Measurements from ENCODE around the gene SAMD4A. TPM values are rescaled to one million over a fixed set of nuclear protein-coding genes. Genes with fewer than 3 reads are reported as not detected.

The SAMD4A gene
- polyA plus RNA-seq, 3 donors: 3.2 to 8.6 (median 4.2) TPM

DNA sequence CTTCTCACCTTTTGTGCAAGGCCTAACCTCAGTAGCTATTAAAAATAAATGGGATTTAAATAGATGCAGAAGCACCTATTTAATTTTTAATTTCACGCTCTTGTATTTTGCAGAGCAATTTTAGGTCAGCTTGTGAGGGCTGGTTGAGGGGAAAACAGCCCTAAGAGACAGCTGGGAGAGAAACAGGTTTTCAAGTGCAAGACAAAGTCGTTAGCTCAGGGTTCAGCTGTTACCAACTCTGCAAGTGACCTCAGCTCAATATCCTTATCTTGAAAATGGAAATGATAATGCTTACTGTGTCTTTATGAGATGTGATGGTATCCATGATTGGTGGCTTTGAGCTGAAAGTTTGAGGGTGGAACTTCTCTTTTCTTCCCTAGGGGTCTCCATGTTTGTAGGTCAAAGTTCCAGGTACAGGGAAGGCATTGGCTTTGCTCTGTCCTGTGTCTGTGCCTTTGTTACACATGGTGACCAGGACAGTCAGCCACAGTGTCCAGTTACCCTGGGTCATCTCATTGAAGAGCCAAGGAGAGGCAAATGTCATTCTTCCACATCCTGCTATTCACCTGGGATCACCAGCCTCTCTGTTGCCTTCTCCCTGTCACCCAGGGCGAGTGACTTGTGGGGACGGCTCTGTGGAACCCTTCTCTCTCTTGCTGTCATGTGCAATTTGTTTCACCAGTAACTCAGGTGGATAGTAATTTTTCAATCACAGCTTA lies 100.3 kb downstream of the SAMD4A start:
- H3K27ac ChIP-seq (ENCODE audit: low read depth in 1 of 2, low read length in 2 of 2): no peak overlapping the region

DNA sequence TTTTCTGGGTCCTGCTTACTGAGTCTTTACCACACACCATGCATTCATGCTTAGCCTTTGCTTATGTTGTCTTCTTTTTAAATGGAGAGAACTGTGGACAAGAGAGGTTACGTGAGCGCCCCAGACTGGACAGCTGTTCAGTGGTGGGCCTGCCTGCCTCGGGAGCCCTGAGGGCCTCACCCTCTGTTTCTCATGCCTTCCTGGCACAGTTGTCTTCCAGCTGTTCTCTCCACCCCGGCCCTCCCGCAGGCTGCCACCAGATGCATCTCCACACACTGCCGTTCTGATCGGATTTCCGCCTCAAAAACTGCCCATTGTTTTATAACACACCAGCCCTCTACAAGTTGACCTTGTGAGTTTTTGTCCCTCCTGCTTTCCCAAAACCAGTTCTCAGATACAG lies 100.8 kb downstream of the SAMD4A start:
- H3K27ac ChIP-seq (ENCODE audit: low read depth in 1 of 2, low read length in 2 of 2): no peak overlapping the region
- Mint-ChIP-seq H3K27ac (no peak overlapping the region), H3K4me1 (peaks cover 6% of the 10 kb centered on the region), H3K9me3 (no peaks in the 10 kb centered on the region), H3K36me3 (no peaks in the 10 kb centered on the region), H3K4me3 (no peak overlapping the region), H3K27me3 (ENCODE audit: low read depth in 3 of 3) (peaks cover 2 to 4% (median 3%) of the 10 kb centered on the region in 3 donors)
- H2AFZ ChIP-seq (ENCODE audit: insufficient read depth, low read depth, low read length, poor library complexity, severe bottlenecking): no peak overlapping the region
- H3K36me3 ChIP-seq (replicated peaks in 1 of 2; ENCODE audit: control insufficient read depth in 1 of 2, insufficient read depth in 2 of 2, low read length in 2 of 2): no peaks in the 10 kb centered on the region
- H3K4me1 ChIP-seq (ENCODE audit: control insufficient read depth in 1 of 2, insufficient read depth in 2 of 2, low read length in 2 of 2): no peaks in the 10 kb centered on the region
- no peaks in the 10 kb centered on the region for H3K79me2 ChIP-seq (ENCODE audit: insufficient read depth, low read length)
- no peak for DNase-seq
- no peaks in the 10 kb centered on the region for H3K27me3 ChIP-seq (ENCODE audit: control insufficient read depth in 2 of 2, insufficient read depth in 2 of 2, low read length in 2 of 2)
- intact Hi-C loops (cut with micrococcal nuclease): no loop called here
- no peak overlapping the region for H3K9ac ChIP-seq (ENCODE audit: insufficient read depth, low read length, poor library complexity, severe bottlenecking)
- no peak overlapping the region for H3K4me2 ChIP-seq (replicated peaks; ENCODE audit: extremely low read depth, low read length, poor library complexity, severe bottlenecking)
- no peaks in the 10 kb centered on the region for H4K20me1 ChIP-seq (ENCODE audit: insufficient read depth, low read length)
- H3K4me3 ChIP-seq (replicated peaks in 1 of 3; ENCODE audit: low read depth in 2 of 3, low read length in 3 of 3): no peak overlapping the region
- TF ChIP-seq, protein P1, sequence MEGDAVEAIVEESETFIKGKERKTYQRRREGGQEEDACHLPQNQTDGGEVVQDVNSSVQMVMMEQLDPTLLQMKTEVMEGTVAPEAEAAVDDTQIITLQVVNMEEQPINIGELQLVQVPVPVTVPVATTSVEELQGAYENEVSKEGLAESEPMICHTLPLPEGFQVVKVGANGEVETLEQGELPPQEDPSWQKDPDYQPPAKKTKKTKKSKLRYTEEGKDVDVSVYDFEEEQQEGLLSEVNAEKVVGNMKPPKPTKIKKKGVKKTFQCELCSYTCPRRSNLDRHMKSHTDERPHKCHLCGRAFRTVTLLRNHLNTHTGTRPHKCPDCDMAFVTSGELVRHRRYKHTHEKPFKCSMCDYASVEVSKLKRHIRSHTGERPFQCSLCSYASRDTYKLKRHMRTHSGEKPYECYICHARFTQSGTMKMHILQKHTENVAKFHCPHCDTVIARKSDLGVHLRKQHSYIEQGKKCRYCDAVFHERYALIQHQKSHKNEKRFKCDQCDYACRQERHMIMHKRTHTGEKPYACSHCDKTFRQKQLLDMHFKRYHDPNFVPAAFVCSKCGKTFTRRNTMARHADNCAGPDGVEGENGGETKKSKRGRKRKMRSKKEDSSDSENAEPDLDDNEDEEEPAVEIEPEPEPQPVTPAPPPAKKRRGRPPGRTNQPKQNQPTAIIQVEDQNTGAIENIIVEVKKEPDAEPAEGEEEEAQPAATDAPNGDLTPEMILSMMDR (IDR thresholded peaks at IDR 0.05): no peak
- no peaks in the 10 kb centered on the region for H3K9me3 ChIP-seq (replicated peaks in 1 of 2; ENCODE audit: control insufficient read depth in 1 of 2, insufficient read depth in 1 of 2, low read length in 2 of 2)
- WGBS (ENCODE audit: insufficient coverage): 98% methylated on average over 6 of the region's 8 CpGs

More for the DNA sequence above, 100.3 kb downstream of the SAMD4A start:
- Histone ChIP-seq H3K79me2 (ENCODE audit: insufficient read depth, low read length) (no peaks in the 10 kb centered on the region), H3K4me1 (ENCODE audit: control insufficient read depth in 1 of 2, insufficient read depth in 2 of 2, low read length in 2 of 2) (no peaks in the 10 kb centered on the region), H3K4me2 (replicated peaks; ENCODE audit: extremely low read depth, low read length, poor library complexity, severe bottlenecking) (no peak overlapping the region), H3K9ac (ENCODE audit: insufficient read depth, low read length, poor library complexity, severe bottlenecking) (no peak overlapping the region), H3K4me3 (replicated peaks in 1 of 3; ENCODE audit: low read depth in 2 of 3, low read length in 3 of 3) (no peak overlapping the region), H2AFZ (ENCODE audit: insufficient read depth, low read depth, low read length, poor library complexity, severe bottlenecking) (no peak overlapping the region), H3K27me3 (ENCODE audit: control insufficient read depth in 2 of 2, insufficient read depth in 2 of 2, low read length in 2 of 2) (no peaks in the 10 kb centered on the region), H3K9me3 (replicated peaks in 1 of 2; ENCODE audit: control insufficient read depth in 1 of 2, insufficient read depth in 1 of 2, low read length in 2 of 2) (no peaks in the 10 kb centered on the region), H3K36me3 (replicated peaks in 1 of 2; ENCODE audit: control insufficient read depth in 1 of 2, insufficient read depth in 2 of 2, low read length in 2 of 2) (no peaks in the 10 kb centered on the region), H4K20me1 (ENCODE audit: insufficient read depth, low read length) (no peaks in the 10 kb centered on the region)
- TF ChIP-seq, protein P1 (IDR thresholded peaks at IDR 0.05): no peak
- DNase-seq: no peak
- WGBS (ENCODE audit: insufficient coverage): 100% methylated on average over 2 of the region's 4 CpGs
- H3K4me1 Mint-ChIP-seq: peaks cover 6% of the 10 kb centered on the region
- intact Hi-C loops (cut with micrococcal nuclease): no loop called here
- peaks cover 2 to 4% (median 3%) of the 10 kb centered on the region in 3 donors for H3K27me3 Mint-ChIP-seq (ENCODE audit: low read depth in 3 of 3)
- H3K36me3 Mint-ChIP-seq: no peaks in the 10 kb centered on the region
- H3K4me3 Mint-ChIP-seq: no peak overlapping the region
- peak overlapping the region in 1 of 7 donors; percentile 12 for H3K27ac Mint-ChIP-seq
- no peaks in the 10 kb centered on the region for H3K9me3 Mint-ChIP-seq
